GM12875 (cell line): Measurements from ENCODE around the gene JDP2.

Experiments used
- H3K4me3 ChIP-seq: one replicate; pipeline ENCODE4 v1.5.1; 2011; ENCODE audit warnings: low read depth, low read length, control low read depth
- TF ChIP-seq, protein P1 (sequence below): IDR thresholded peaks from 2 replicates; pipeline ENCODE4 v1.5.1; 2011; ENCODE audit warnings: low read depth, mild to moderate bottlenecking, control low read depth, inconsistent platforms, low read length, moderate library complexity, borderline replicate concordance; ENCODE audit not compliant: insufficient read depth

Gene JDP2

DNA sequence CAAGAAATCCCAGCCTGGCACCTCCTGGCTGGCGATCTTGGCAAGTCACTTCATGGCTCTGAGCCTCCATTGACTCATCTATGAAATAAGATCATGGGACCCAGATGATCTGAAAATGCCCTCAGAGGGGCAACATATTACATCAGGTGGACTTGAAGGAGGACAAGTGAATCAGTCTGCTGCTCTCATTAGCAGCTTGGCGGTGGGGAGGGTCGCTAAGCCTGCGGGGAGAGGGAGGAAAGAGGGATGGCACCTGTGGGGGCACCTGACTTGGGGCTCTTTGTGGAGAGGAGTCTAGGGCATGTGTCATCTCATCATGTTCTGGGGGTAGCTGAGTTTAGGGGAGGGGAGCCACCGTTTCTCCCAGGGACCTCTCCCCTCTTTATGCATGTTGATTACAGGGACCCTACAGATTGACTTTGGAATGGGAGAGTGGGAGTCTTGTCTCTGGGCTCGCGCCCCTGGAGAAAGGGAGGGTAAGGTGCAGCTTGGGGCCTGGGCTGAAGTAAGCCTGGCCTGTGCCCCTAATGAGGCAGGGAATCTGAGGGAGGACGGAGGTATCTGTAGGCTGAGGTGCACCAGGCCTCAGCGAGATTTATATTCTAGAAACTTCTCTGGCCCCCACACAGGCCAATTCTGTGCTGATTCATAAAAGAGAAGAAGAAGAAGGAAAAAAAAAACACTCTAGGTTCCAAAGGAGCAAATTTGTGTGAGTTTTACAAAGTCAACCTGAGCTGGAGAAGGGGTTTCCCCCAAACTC lies 65.2 kb downstream of the JDP2 start:
- no peak overlapping the region for H3K4me3 ChIP-seq
- TF ChIP-seq, protein P1, sequence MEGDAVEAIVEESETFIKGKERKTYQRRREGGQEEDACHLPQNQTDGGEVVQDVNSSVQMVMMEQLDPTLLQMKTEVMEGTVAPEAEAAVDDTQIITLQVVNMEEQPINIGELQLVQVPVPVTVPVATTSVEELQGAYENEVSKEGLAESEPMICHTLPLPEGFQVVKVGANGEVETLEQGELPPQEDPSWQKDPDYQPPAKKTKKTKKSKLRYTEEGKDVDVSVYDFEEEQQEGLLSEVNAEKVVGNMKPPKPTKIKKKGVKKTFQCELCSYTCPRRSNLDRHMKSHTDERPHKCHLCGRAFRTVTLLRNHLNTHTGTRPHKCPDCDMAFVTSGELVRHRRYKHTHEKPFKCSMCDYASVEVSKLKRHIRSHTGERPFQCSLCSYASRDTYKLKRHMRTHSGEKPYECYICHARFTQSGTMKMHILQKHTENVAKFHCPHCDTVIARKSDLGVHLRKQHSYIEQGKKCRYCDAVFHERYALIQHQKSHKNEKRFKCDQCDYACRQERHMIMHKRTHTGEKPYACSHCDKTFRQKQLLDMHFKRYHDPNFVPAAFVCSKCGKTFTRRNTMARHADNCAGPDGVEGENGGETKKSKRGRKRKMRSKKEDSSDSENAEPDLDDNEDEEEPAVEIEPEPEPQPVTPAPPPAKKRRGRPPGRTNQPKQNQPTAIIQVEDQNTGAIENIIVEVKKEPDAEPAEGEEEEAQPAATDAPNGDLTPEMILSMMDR, result no peak

DNA sequence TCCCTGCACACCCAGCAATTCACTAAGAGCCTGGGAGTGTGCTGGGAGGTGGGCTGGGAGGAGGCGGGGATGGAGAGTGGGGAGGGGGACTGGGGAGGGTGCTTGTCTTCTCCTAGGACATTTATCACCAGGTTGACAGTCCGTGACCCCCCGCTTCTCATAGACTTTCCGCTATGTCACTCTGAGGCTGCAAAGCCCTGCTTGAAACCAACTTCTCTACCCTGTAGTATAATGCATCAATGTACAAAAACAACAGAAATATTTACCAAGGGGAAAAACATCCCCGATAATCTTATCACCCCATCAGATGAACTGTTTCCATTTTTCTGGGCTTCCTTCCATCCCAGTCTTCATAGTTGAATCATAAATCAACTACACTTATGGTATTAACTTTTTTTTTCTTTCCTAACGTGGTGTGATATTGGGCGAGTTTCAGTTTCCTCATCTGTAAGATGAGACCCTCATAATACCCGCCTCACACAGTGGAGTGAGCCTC lies 65.8 kb downstream of the JDP2 start:
- TF ChIP-seq, protein P1, result no peak
- no peak overlapping the region for H3K4me3 ChIP-seq

DNA sequence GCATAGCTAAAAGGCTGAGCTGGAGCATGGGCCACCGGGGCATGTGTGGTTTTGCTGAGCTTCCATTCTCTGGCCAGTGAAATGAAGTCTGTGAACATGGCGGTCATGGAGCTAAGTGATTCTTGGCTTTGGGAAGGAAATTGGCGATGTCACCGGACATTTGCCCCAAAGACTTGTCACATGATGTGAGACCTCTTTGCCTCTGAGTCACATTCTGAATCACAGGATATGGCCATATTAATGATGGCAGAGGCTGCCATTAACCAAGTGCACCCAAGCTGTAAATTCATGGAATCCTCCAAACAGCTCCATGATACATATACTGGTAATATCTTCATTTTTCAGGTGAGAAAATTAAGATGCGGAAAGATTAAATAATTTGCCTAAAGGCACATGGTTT lies 67.1 kb downstream of the JDP2 start:
- no peak overlapping the region for H3K4me3 ChIP-seq
- TF ChIP-seq, protein P1, result no peak

DNA sequence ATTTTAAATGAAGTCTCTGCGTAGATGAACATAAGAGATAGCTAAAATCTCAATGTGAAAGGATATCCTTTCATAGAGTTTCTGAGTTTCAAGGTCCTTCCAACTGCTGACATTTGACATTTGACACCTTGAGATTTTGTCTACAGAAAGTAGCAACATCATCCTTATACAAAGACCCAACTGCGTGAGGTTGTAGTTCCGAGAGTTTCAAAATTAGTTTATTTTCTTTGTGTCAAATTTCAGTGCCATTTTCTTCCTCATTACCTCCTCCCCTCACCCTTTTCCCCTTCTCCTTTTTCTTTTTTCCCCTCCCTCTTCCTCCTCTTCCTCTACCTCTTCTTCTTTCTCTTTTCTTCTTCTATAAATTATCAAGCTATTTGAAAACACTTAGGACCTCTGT lies 67.6 kb downstream of the JDP2 start:
- no peak overlapping the region for H3K4me3 ChIP-seq
- TF ChIP-seq, protein P1, result no peak

DNA sequence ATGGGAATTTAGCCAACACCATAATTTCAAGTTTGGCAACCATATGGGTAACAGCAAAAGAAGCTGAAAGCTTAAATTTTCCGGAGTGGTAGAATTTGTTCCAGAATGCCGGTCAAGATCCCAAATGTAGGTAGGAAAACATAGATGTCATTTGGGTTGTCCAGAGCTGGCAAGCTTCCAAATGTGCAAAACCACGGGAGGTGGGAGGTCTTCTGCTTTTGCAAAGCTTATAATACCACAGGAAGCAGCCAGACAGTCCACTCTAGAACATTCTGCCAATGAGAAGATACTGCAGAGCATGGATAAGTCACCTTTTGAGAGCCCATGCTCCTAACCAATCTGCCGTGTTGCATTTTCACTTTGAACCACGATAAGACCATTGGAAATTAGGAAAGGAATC lies 68.1 kb downstream of the JDP2 start:
- no peak overlapping the region for H3K4me3 ChIP-seq
- TF ChIP-seq, protein P1, result no peak

DNA sequence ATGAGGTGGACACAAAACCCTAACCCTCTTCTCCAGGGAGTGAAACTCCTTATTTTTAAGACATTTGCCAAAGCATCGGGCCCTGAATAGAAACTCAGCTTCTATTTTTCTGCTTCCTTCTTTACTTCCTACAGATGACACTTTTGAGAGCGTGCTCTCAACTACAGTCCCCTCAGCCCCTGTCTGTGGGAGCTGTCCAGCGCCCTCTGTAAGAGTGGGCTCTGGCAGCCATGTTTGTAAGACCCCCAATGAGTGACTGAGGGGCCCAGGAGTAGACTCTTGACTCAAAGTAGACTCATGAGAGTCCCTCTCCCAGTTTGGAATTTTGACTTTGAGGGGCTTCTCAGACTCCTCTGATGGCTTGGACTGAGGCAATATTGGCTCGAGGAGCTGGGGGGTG lies 68.9 kb downstream of the JDP2 start:
- TF ChIP-seq, protein P1, result no peak
- no peak overlapping the region for H3K4me3 ChIP-seq

DNA sequence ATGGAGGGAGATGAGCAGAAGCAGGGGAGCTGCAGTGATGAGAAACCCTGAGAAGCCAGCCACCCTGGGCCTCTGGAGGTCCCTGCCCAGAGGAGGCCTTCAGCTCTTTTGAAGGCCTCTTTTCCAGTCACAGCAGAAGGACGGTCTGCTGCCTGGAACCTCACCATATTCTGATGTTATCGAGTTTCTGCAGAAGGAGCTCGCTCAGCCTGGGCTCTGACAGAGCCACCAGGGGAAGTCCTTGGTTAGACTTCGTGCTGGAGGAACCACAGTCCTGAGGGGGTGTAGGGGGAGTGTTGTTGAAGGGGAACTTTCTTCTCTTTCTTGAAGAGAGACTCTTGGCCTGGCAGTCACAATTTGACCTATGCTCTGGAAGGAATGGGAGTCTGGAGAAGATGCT lies 69.4 kb downstream of the JDP2 start:
- H3K4me3 ChIP-seq, result no peak overlapping the region
- TF ChIP-seq, protein P1, result no peak
